Mucosa of descending colon (tissue), 3 donors: ENCODE results near the gene ZNF70. TPM values are rescaled to one million over a fixed set of nuclear protein-coding genes. Genes with fewer than 3 reads are reported as not detected.
"Not testable (repeated sequence)": the region's sequence is repeated elsewhere in the genome, so short reads cannot be mapped to it uniquely, and the experiment has no call there.

Source experiments
- ATAC-seq: fragments of 200-7000 bp; cut with Tn5 transposase; one replicate; pipeline ENCODE4 v1.9.1; 2020; ENCODE audit warnings: mild to moderate bottlenecking, moderate library complexity
- DNase-seq, 3 donors: peaks; one replicate each; pipeline ENCODE4 v3.0.0-alpha.2; 2020
- H3K36me3 ChIP-seq: fragments of 200-600 bp; one replicate; pipeline ENCODE4 v1.8.0; 2021; ENCODE audit warnings: low read depth, mild to moderate bottlenecking
- H3K4me1 ChIP-seq: fragments of 200-600 bp; one replicate; pipeline ENCODE4 v1.8.0; 2021; ENCODE audit warnings: low read depth, mild to moderate bottlenecking
- H3K4me3 ChIP-seq: fragments of 200-600 bp; one replicate; pipeline ENCODE4 v1.8.0; 2021; ENCODE audit warnings: mild to moderate bottlenecking
- H3K9me3 ChIP-seq: fragments of 200-600 bp; one replicate; pipeline ENCODE4 v1.8.0; 2021; ENCODE audit warnings: mild to moderate bottlenecking
- intact Hi-C, 2 donors: fragments of 100-400 bp; cut with DNase I in 1 of 2; cut with micrococcal nuclease in 1 of 2; formaldehyde crosslinking; loops; one replicate each; pipeline versions ENCODE4 v1.11.0 to v1.11.1; 2022; cut with DNase I, micrococcal nuclease
- total RNA-seq, 3 donors: library from RNA; stranded (reverse); fragmentation: NEBNext Ultra II Directional in 2 of 3; extraction: Animal tissue kit (Norgen Biotek cat#: 25700) in 2 of 3; gene quantifications; one replicate each; pipeline versions ENCODE4 v1.2.1 to v1.2.4, GENCODE V29; 2021 to 2023
- TF ChIP-seq, protein P1 (sequence below): fragments of 200-600 bp; IDR thresholded peaks from one replicate; pipeline ENCODE4 v1.8.0; 2022; ENCODE audit warnings: antibody characterized with exemption, mild to moderate bottlenecking
- donor health status: DM: no; HTN: no; CAD: no; lungs with moderate emphysema.
- donor health status: DM: no; HTN: no; CAD: no.
- donor health status: DM: no; HTN: yes; CAD: no.

The ZNF70 gene
- total RNA-seq, 3 donors from 2014 or later: 3.4 to 7.5 (median 3.7) TPM

DNA sequence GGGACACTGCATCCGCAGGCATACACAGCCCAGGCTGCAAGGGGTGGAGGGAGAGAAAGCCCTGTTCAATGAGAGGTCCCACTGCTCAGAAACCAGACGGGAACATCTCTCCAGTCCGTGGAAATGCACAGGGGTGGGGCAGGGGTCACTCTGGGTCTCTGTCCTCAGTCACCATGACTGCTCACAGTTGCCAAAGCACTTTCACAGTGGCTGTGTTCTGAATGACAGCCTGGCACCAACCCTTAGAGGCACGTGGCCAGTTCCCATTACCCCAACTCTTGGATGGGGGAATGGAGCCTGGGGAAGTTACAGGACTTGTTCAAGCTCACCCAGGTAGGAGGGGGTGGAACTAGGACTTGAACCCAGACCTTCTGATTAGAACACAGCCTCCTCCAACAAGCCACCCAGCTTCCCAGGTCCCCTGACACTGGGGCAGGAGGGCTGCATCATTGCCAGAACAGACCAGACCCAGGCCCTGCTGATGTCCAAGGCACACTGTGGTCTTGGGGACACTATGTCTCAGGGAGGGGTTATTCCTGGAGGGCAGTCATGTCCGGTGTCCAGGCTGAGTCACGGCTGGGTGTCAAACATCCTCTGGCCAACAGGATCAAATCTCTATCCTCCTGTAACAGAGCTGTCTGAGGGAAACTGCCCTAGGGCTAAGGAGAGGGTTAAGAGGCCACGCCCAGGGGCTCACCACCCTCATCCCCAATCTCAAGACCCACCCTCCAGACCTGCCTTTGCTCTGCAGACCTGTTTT, 8.2 kb downstream of the ZNF70 start:
- no peaks in the 10 kb centered on the region for H3K9me3 ChIP-seq
- intact Hi-C loops: no loop called here
- no peaks in the 10 kb centered on the region for H3K4me1 ChIP-seq
- no peaks in the 10 kb centered on the region for H3K36me3 ChIP-seq
- DNase-seq (no peak), ATAC-seq (no peak)
- TF ChIP-seq, protein P1, sequence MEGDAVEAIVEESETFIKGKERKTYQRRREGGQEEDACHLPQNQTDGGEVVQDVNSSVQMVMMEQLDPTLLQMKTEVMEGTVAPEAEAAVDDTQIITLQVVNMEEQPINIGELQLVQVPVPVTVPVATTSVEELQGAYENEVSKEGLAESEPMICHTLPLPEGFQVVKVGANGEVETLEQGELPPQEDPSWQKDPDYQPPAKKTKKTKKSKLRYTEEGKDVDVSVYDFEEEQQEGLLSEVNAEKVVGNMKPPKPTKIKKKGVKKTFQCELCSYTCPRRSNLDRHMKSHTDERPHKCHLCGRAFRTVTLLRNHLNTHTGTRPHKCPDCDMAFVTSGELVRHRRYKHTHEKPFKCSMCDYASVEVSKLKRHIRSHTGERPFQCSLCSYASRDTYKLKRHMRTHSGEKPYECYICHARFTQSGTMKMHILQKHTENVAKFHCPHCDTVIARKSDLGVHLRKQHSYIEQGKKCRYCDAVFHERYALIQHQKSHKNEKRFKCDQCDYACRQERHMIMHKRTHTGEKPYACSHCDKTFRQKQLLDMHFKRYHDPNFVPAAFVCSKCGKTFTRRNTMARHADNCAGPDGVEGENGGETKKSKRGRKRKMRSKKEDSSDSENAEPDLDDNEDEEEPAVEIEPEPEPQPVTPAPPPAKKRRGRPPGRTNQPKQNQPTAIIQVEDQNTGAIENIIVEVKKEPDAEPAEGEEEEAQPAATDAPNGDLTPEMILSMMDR: no peak
- no peak overlapping the region for H3K4me3 ChIP-seq

DNA sequence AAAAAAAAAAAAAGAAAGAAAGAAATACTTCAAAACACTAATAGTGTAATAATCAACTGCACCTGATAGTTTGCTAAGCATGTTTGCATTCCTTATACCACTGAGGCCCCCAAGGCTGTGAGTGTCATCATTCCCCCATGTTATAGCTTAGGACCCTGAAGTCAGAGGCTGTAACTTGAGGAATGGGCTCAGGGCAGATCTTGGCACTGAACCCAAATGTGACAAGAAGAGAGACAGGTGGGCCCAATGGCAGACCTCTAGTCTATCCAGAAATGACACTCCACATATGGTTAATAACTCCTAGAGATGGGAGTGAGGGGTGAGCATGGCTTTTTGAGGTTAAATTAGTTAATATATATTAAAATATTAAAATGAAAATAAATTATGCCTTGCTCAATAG, 13.2 kb downstream of the ZNF70 start:
- H3K9me3 ChIP-seq: no peaks in the 10 kb centered on the region
- H3K4me3 ChIP-seq: no peak overlapping the region
- TF ChIP-seq, protein P1: no peak
- ATAC-seq: no peak
- DNase-seq: no peak
- no peaks in the 10 kb centered on the region for H3K36me3 ChIP-seq
- intact Hi-C loops: no loop called here
- H3K4me1 ChIP-seq: no peaks in the 10 kb centered on the region

DNA sequence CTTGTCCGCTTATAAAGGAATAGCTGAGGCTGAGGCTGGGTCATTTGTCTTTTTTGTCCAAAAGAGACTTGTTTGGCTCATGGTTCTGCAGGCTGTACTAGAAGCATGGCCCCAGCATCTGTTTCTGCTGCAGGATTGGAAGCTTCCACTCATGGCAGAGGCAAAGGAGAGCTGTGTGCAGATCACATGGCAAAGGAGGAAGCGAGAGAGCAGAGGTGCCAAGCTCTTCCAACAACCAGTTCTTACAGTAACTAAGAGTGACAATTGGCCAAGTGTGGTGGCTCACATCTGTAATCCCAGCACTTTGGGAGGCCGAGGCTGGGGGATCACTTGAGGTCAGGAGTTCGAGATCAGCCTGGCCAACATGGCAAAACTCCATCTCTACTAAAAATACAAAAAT, 22.8 kb downstream of the ZNF70 start:
- H3K9me3 ChIP-seq, DNase-seq, ATAC-seq, H3K36me3 ChIP-seq, H3K4me1 ChIP-seq, intact Hi-C loops, H3K4me3 ChIP-seq: not testable (repeated sequence)

DNA sequence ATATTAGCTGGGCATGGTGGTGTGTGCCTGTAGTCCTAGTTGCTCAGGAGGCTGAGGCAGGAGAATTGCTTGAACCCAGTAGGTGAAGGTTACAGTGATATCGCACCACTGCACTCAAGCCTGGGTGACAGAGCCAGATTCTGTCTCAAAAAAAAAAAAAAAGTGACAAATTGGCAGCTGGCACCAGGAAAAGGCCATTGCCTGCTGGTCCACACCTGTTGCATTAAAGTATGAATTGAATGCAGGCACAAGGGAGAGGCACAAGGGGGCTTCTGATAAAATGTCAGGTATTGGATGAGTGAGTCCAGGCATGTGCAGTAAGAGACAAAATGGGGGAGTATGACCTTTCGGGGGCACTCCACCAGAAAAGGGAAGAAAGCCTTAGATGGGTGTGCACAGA, 28.2 kb downstream of the ZNF70 start:
- intact Hi-C loops: no loop called here
- H3K4me1 ChIP-seq: no peaks in the 10 kb centered on the region
- ATAC-seq (no peak), DNase-seq (no peak)
- TF ChIP-seq, protein P1: no peak
- H3K4me3 ChIP-seq: no peak overlapping the region
- no peaks in the 10 kb centered on the region for H3K36me3 ChIP-seq
- no peaks in the 10 kb centered on the region for H3K9me3 ChIP-seq

DNA sequence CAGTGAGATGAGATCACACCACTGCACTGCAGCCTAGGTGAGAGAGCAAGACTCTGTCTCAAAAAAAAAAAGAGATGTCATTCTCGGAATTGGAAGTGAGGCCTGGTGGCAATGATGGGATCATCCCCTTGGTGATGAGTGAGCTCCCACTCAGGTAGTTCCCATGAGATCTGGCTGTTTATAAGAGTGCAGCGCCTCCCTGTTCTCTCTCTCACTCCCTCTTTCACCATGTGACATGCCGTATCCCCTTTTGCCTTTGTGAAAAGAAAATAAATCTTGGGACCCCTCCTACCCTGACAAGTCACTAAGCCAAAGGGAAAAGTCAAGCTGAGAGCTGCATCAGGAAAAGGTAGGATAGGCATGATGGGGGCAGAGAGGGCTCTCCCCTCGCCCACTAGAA, 28.8 kb downstream of the ZNF70 start:
- ATAC-seq (no peak), DNase-seq (no peak)
- intact Hi-C loops: no loop called here
- H3K4me1 ChIP-seq: peaks cover 2% of the 10 kb centered on the region
- H3K36me3 ChIP-seq: no peaks in the 10 kb centered on the region
- H3K9me3 ChIP-seq: no peaks in the 10 kb centered on the region
- H3K4me3 ChIP-seq: no peak overlapping the region
- TF ChIP-seq, protein P1: no peak

DNA sequence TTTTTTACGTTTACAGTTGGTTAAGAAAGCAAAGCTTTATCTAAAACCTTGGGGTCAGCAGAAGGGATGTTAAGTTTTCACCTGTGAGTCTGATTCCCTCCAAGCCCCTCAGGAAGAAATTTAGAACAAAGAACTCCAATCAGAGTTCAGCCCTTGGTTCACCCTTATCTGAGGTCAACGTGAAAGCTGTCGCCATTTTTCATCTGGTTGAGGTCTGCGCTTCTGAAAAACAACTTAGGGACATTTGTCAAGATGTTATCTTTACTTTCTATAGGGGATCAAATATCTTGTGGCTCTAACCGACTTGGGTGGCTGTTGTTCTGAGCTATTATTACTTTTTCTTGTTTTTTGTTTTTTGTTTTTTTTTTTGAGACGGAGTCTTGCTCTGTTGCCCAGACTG, 30.1 kb downstream of the ZNF70 start:
- no peak for DNase-seq
- no peaks in the 10 kb centered on the region for H3K9me3 ChIP-seq
- intact Hi-C loops: no loop called here
- ATAC-seq: no peak
- no peak overlapping the region for H3K4me3 ChIP-seq
- TF ChIP-seq, protein P1: no peak
- H3K36me3 ChIP-seq: no peaks in the 10 kb centered on the region
- peaks cover 8% of the 10 kb centered on the region for H3K4me1 ChIP-seq
